Measurements from ENCODE around the gene KRT33A.
A peak's percentile ranks its signal among the peaks of the same experiment; 100 is the strongest.
"Not testable (repeated sequence)": the region's sequence is repeated elsewhere in the genome, so short reads cannot be mapped to it uniquely, and the experiment has no call there.

Gene KRT33A

DNA sequence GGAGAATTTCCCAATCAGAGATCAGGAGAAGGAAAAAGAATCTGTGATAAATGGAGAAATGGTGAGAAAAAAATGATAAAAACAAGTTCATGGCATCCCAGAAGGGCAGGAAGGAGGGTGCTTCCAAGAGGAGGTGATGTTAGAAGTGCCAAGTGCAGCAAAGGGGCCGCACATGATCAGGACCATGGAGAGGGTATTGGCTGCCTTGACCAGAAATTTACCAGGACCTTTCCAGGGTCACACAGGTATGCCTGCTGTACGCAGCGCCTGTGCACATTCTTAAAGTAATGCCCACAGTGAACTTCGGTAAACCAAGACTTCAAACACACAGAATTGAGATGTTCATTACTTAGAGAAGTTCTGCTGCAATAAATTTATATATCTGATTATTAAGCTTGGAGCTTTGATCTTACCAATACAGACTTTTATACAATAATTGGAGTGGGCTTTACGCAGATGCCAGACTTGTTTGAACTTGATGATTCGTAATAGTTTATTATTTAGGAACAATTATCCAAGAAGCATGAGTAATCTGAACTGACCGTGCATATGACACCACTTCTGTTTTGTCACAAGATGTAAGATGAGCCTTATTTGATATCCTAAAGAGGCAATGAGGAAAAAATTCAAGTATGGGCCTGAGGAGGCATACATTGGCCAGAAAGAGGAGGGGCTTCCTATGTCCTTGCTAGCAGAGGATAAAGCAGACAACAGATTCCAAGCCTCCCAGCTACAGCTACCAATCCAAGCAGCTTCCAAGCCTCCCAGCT lies 2.2 kb upstream of the KRT33A start:
- DNase-seq (ENCODE audit: low read depth, low spot score) = no peak
- Histone ChIP-seq H3K27ac (no peak overlapping the region), H3K4me3 (no peak overlapping the region), H3K9ac (ENCODE audit: insufficient read length) (no peak overlapping the region), H3K9me3 (ENCODE audit: low read depth, low read length) (no peaks in the 10 kb centered on the region), H3K36me3 (ENCODE audit: insufficient read depth, low read length) (no peaks in the 10 kb centered on the region)
- TF ChIP-seq FOXP2 (optimal IDR thresholded peaks at IDR 0.05; ENCODE audit: control extremely low read depth, extremely low read length, insufficient read depth) (no peak), EZH2 (IDR thresholded peaks at IDR 0.05) (no peak), POLR2AphosphoS5 (IDR thresholded peaks at IDR 0.05; ENCODE audit: borderline replicate concordance, low read depth, low read length) (no peak)

DNA sequence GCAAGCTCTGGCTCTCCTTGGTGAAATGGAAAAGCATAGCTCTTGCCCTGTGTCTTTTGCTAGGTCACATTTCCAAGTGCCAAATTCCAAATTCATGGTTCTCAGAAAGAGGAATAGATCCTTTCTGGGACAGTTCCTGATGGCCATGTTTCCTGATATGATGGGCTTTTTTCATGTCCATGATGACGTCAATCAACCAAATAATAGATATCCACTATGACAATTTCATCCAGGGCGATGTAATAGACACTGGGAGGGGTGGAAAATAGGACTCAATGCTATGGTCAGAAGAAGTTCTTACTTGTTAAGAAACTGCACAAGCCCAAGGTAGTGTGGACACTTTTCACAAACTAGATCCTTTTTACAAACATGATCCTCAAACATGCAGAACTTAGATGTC lies 549 bp upstream of the KRT33A start:
- no peak overlapping the region for H3K27ac ChIP-seq
- no peaks in the 10 kb centered on the region for H3K9me3 ChIP-seq (ENCODE audit: low read depth, low read length)
- TF ChIP-seq FOXP2 (optimal IDR thresholded peaks at IDR 0.05; ENCODE audit: control extremely low read depth, extremely low read length, insufficient read depth) = no peak
- no peak for TF ChIP-seq POLR2AphosphoS5 (IDR thresholded peaks at IDR 0.05; ENCODE audit: borderline replicate concordance, low read depth, low read length)
- TF ChIP-seq EZH2 (IDR thresholded peaks at IDR 0.05) = no peak
- no peak overlapping the region for H3K9ac ChIP-seq (ENCODE audit: insufficient read length)
- no peak for DNase-seq (ENCODE audit: low read depth, low spot score)
- no peak overlapping the region for H3K4me3 ChIP-seq
- no peaks in the 10 kb centered on the region for H3K36me3 ChIP-seq (ENCODE audit: insufficient read depth, low read length)

- TF ChIP-seq POLR2AphosphoS5 (IDR thresholded peaks at IDR 0.05; ENCODE audit: borderline replicate concordance, low read depth, low read length) (no peak), FOXP2 (optimal IDR thresholded peaks at IDR 0.05; ENCODE audit: control extremely low read depth, extremely low read length, insufficient read depth) (no peak), EZH2 (IDR thresholded peaks at IDR 0.05) (no peak)
- Histone ChIP-seq H3K27ac (no peak overlapping the region), H3K4me3 (no peak overlapping the region), H3K9me3 (ENCODE audit: low read depth, low read length) (no peaks in the 10 kb centered on the region), H3K9ac (ENCODE audit: insufficient read length) (no peak overlapping the region), H3K36me3 (ENCODE audit: insufficient read depth, low read length) (no peaks in the 10 kb centered on the region)
- no peak for DNase-seq (ENCODE audit: low read depth, low spot score)
Measured at GRCh38 chr17:41347869-41348760, 2.5 kb downstream of the KRT33A start.

DNA sequence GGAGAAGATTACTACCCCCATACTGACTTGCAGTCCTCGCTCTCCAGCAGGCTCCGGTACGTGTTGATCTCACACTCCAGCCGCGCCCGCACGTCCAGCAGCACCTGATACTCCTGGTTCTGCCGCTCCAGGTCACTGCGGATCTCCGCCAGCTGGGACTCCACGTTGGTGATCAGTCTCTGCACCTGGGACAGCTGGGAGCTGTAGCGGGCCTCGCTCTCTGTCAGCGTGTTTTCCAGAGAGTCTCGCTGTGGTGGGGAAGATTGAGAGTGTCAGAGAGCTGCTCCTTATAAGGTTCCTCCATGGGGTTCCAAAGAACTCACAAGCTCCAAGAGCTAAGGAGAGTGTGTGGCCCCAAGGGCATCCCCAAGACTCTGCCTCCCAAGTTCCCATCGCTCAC lies 4.2 kb downstream of the KRT33A start:
- H3K9ac ChIP-seq (ENCODE audit: insufficient read length); H3K4me3 ChIP-seq; H3K36me3 ChIP-seq (ENCODE audit: insufficient read depth, low read length); H3K9me3 ChIP-seq (ENCODE audit: low read depth, low read length); H3K27ac ChIP-seq; DNase-seq (ENCODE audit: low read depth, low spot score): not testable (repeated sequence)

- H3K27ac ChIP-seq = no peak overlapping the region
Measured at GRCh38 chr17:41345992-41346391, 4.6 kb downstream of the KRT33A start.

DNA sequence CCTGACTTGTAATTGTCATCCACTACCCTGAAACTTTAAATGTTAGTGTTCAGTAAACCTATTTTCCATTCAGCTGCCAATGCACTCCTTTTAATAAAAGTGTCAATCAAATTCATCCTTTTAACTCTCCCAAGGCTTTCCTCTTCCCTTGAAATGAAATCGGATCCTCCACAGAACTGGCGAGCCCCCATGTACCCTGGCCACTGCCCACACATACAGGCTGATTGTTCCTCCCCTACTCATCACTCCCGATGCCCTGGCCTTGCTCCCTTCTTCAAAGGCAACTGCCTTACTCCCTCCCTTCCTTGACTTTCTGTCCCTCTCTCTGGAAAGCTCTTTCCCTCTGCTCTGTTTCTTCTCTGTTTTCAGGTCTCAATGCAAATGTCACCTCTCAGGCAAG lies 7.6 kb downstream of the KRT33A start:
- Histone ChIP-seq H3K4me3 (no peak overlapping the region), H3K36me3 (ENCODE audit: insufficient read depth, low read length) (no peaks in the 10 kb centered on the region), H3K9ac (ENCODE audit: insufficient read length) (no peak overlapping the region), H3K27ac (no peak overlapping the region), H3K9me3 (ENCODE audit: low read depth, low read length) (no peaks in the 10 kb centered on the region; the same call in 1 of the 2 replicates)
- TF ChIP-seq POLR2AphosphoS5 (IDR thresholded peaks at IDR 0.05; ENCODE audit: borderline replicate concordance, low read depth, low read length) (no peak), FOXP2 (optimal IDR thresholded peaks at IDR 0.05; ENCODE audit: control extremely low read depth, extremely low read length, insufficient read depth) (no peak)
- DNase-seq (ENCODE audit: low read depth, low spot score) = no peak

More at GRCh38 chr17:41345992-41346391, 4.6 kb downstream of the KRT33A start:
- no peaks in the 10 kb centered on the region; the same call in 1 of the 2 replicates for H3K9me3 ChIP-seq (ENCODE audit: low read depth, low read length)
- H3K36me3 ChIP-seq (ENCODE audit: insufficient read depth, low read length) = no peaks in the 10 kb centered on the region
- TF ChIP-seq POLR2AphosphoS5 (IDR thresholded peaks at IDR 0.05; ENCODE audit: borderline replicate concordance, low read depth, low read length) (no peak), FOXP2 (optimal IDR thresholded peaks at IDR 0.05; ENCODE audit: control extremely low read depth, extremely low read length, insufficient read depth) (no peak), EZH2 (IDR thresholded peaks at IDR 0.05) (no peak)
- no peak overlapping the region for H3K4me3 ChIP-seq
- H3K9ac ChIP-seq (ENCODE audit: insufficient read length) = no peak overlapping the region
- DNase-seq (ENCODE audit: low read depth, low spot score) = no peak

- DNase-seq (ENCODE audit: low read depth, low spot score) = no peak
- Histone ChIP-seq H3K9me3 (ENCODE audit: low read depth, low read length) (no peaks in the 10 kb centered on the region; the same call in 1 of the 2 replicates), H3K27ac (no peak overlapping the region), H3K4me3 (no peak overlapping the region), H3K9ac (ENCODE audit: insufficient read length) (no peak overlapping the region), H3K36me3 (ENCODE audit: insufficient read depth, low read length) (no peaks in the 10 kb centered on the region)
- TF ChIP-seq EZH2 (IDR thresholded peaks at IDR 0.05) = no peak
- no peak for TF ChIP-seq FOXP2 (optimal IDR thresholded peaks at IDR 0.05; ENCODE audit: control extremely low read depth, extremely low read length, insufficient read depth)
- no peak for TF ChIP-seq POLR2AphosphoS5 (IDR thresholded peaks at IDR 0.05; ENCODE audit: borderline replicate concordance, low read depth, low read length)
Measured at GRCh38 chr17:41340934-41341861, 9.4 kb downstream of the KRT33A start.

- H3K9me3 ChIP-seq (ENCODE audit: low read depth, low read length) = no peaks in the 10 kb centered on the region; the same call in 1 of the 2 replicates
- no peaks in the 10 kb centered on the region for H3K36me3 ChIP-seq (ENCODE audit: insufficient read depth, low read length)
- no peak for DNase-seq (ENCODE audit: low read depth, low spot score)
- no peak for TF ChIP-seq EZH2 (IDR thresholded peaks at IDR 0.05)
- no peak for TF ChIP-seq POLR2AphosphoS5 (IDR thresholded peaks at IDR 0.05; ENCODE audit: borderline replicate concordance, low read depth, low read length)
- no peak for TF ChIP-seq FOXP2 (optimal IDR thresholded peaks at IDR 0.05; ENCODE audit: control extremely low read depth, extremely low read length, insufficient read depth)
- H3K27ac ChIP-seq = no peak overlapping the region
- 0 out of 2 replicates have a peak overlapping the region, but pooled peaks have one; percentile 22 for H3K4me3 ChIP-seq
- H3K9ac ChIP-seq (ENCODE audit: insufficient read length) = no peak overlapping the region
Measured at GRCh38 chr17:41340494-41340893, 10.1 kb downstream of the KRT33A start.

Data from SK-N-MC (cell line).